Pancreas (tissue), 10 donors: ENCODE data around the gene ZSCAN30. TPM values are rescaled to one million over a fixed set of nuclear protein-coding genes. Genes with fewer than 3 reads are reported as not detected.

Source experiments
- ATAC-seq, 4 donors: fragments of 200-7000 bp; cut with Tn5 transposase; one replicate each; pipeline versions ENCODE4 v1.8.0 to v1.9.1; 2020; ENCODE audit warnings: mild to moderate bottlenecking in 4 of 4, moderate library complexity in 4 of 4
- DNase-seq, 6 donors: peaks; one replicate each; pipeline ENCODE4 v3.0.0-alpha.2; 2020
- FAIRE-seq: peaks from 2 replicates; lab custom pipeline; 2012; peaks lifted over from hg19 to GRCh38; lab: Jason Lieb, UNC
- H3K27ac ChIP-seq, 4 donors: fragments of 200-600 bp; sonication (generic); 1 replicate in 3 of 4; 2 replicates in 1 of 4; pipeline versions ENCODE4 v1.5.0 to v1.8.0; 2020
- H3K27me3 ChIP-seq, 4 donors: fragments of 200-600 bp; one replicate each; pipeline ENCODE4 v1.8.0; 2021
- H3K36me3 ChIP-seq, 3 donors: fragments of 200-600 bp; sonication (generic) in 1 of 3; one replicate each; pipeline versions ENCODE4 v1.5.0 to v1.8.0; 2020 to 2021
- H3K4me1 ChIP-seq, 3 donors: fragments of 200-600 bp; one replicate each; pipeline ENCODE4 v1.8.0; 2021
- H3K4me3 ChIP-seq, 4 donors: fragments of 200-600 bp; sonication (generic) in 2 of 4; one replicate each; pipeline versions ENCODE4 v1.5.0 to v1.8.0; 2020 to 2021
- H3K9me3 ChIP-seq, 4 donors: fragments of 200-600 bp; one replicate each; pipeline ENCODE4 v1.8.0; 2021
- WGBS, 2 donors: extraction: QIAGEN DNeasy Blood & Tissue Kit; methylation state at CpG; one replicate each; pipeline ENCODE4 v1.1.7; 2013; 5-methylcytosine and 5-hydroxymethylcytosine counted together
- intact Hi-C, 3 donors: fragments of 100-400 bp; cut with DNase I; formaldehyde crosslinking; loops; one replicate each; pipeline versions ENCODE4 v1.11.1 to v1.14.2; 2022
- polyA plus RNA-seq, 2 donors: library from polyadenylated mRNA; stranded (reverse); fragments of 200-250 nt; gene quantifications; one replicate each; pipeline ENCODE4 v1.2.3, GENCODE V29; 2013
- total RNA-seq, 6 donors: library from RNA; stranded (reverse); fragmentation: NEBNext Ultra II Directional in 4 of 6; extraction: Animal tissue kit (Norgen Biotek cat#: 25700) in 4 of 6; gene quantifications; one replicate each; pipeline versions ENCODE4 v1.2.1 to v1.2.4, GENCODE V29; 2021 to 2023
- TF ChIP-seq, protein P1 (sequence below), 4 donors: fragments of 200-600 bp; sonication (generic) in 3 of 4; IDR thresholded peaks; one replicate each; pipeline versions ENCODE4 v1.5.0 to v1.8.0; 2021; ENCODE audit warnings: antibody characterized with exemption in 4 of 4
- donor health status: healthy with polysubstance abuse.
- donor health status: DM: no; HTN: no; CAD: no; lungs with moderate emphysema.
- donor health status: DM: no; HTN: no; CAD: no.
- donor health status: control.
- donor health status: control.
- donor health status: Bipolar disorder and iron deficiency.
- donor health status: DM: yes; HTN: yes; CAD: no.
- donor health status: DM: no; HTN: no; CAD: no.
- donor health status: DM: no; HTN: no; CAD: no.
- donor health status: DM: yes; HTN: yes; CAD: no.

ZSCAN30 gene
- total and polyA plus RNA-seq, 8 donors, result 5.2 to 16.9 (median 8.8) TPM

DNA sequence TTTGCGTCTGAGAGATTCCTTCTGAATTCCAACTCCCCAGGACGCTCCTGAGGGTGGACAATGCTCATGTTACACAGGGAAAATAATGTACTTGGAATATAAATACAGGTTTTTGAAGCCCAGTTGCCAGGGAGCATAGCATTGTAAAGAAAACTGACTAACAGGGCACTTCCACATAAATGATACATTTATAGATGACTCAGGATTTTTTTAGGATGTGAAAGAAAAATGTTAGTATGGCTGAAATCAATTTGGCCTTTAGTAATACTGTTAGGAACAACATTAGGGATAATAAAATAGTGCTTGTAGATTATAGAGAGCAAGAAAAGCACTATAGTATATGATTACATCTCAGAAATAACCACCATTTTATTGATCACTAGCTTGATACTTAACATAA, 25.6 kb downstream of the ZSCAN30 start:
- DNase-seq (no peak), ATAC-seq (no peak), FAIRE-seq (no peak)
- Histone ChIP-seq H3K4me1 (peaks cover 0 to 3% (median 0%) of the 10 kb centered on the region in 3 donors), H3K36me3 (peaks cover 0 to 4% (median 0%) of the 10 kb centered on the region in 3 donors), H3K27me3 (no peaks in the 10 kb centered on the region), H3K4me3 (no peak overlapping the region), H3K27ac (no peak overlapping the region), H3K9me3 (no peaks in the 10 kb centered on the region)
- TF ChIP-seq, protein P1, sequence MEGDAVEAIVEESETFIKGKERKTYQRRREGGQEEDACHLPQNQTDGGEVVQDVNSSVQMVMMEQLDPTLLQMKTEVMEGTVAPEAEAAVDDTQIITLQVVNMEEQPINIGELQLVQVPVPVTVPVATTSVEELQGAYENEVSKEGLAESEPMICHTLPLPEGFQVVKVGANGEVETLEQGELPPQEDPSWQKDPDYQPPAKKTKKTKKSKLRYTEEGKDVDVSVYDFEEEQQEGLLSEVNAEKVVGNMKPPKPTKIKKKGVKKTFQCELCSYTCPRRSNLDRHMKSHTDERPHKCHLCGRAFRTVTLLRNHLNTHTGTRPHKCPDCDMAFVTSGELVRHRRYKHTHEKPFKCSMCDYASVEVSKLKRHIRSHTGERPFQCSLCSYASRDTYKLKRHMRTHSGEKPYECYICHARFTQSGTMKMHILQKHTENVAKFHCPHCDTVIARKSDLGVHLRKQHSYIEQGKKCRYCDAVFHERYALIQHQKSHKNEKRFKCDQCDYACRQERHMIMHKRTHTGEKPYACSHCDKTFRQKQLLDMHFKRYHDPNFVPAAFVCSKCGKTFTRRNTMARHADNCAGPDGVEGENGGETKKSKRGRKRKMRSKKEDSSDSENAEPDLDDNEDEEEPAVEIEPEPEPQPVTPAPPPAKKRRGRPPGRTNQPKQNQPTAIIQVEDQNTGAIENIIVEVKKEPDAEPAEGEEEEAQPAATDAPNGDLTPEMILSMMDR (IDR thresholded peaks at IDR 0.05), result no peak
- intact Hi-C loops, result no loop called here
- 92 to 96% methylated on average over 2 of the region's 2 CpGs for WGBS, 2 donors

DNA sequence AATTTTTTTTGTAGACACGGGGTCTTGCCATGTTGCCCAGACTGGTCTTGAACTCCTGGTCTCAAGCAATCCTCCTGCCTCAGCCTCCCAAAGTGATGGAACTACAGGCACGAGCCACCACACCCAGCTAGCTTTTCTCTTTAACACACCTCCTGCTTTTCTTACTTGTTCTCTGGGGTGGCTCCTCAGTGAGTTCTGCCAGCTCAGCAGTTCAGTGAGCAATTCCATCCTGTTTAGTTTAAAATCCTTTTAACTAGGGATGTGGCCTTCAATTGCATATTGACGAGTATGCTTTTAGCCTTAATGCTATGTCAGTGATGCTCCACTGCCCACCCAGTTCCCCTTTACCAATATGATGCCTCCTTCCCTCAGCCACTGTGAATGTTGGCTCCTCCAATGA, 33.1 kb downstream of the ZSCAN30 start:
- intact Hi-C loops, result no loop called here
- Histone ChIP-seq H3K27ac (no peak overlapping the region), H3K4me3 (no peak overlapping the region), H3K9me3 (no peaks in the 10 kb centered on the region), H3K4me1 (peaks cover 0 to 6% (median 0%) of the 10 kb centered on the region in 3 donors), H3K36me3 (peaks cover 0 to 14% (median 0%) of the 10 kb centered on the region in 3 donors), H3K27me3 (no peaks in the 10 kb centered on the region)
- DNase-seq, result no peak
- WGBS, 2 donors, result 91 to 94% methylated on average over 3 of the region's 3 CpGs
- ATAC-seq, result no peak
- TF ChIP-seq, protein P1 (IDR thresholded peaks at IDR 0.05), result no peak
- FAIRE-seq, result no peak

DNA sequence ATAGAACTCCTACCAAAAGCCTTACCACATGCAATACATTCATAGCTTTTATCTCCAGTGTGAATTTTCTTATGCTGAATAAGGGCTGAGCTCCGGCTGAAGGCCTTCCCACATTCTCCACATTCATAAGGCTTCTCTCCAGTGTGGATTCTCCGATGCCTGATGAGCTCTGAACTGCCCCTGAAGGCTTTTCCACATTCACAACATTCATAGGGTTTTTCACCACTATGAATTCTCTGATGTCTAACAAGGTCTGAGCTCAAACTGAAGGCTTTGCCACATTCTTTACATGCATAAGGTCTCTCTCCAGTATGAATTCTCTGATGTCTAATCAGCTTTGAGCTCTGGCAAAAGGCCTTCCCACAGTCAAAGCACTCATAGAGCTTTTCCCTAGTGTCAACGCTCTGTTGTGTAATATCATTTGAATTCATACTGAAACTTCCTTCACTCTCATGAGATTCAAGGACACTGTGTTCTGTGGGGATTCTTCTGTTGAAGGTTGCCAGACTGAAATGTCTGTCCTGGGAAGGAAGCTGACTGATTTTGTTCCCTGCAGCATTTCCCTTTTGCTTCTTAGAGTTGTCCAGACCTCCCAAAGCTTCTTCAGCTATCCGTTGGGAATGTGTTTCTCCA, 36.3 kb downstream of the ZSCAN30 start:
- H3K4me1 ChIP-seq, result peaks cover 0 to 6% (median 0%) of the 10 kb centered on the region in 3 donors
- intact Hi-C loops, result no loop called here
- no peaks in the 10 kb centered on the region for H3K9me3 ChIP-seq
- DNase-seq (no peak), ATAC-seq (no peak), FAIRE-seq (no peak)
- no peak overlapping the region for H3K4me3 ChIP-seq
- H3K36me3 ChIP-seq, result peaks cover 0 to 12% (median 0%) of the 10 kb centered on the region in 3 donors
- H3K27ac ChIP-seq, result no peak overlapping the region
- H3K27me3 ChIP-seq, result no peaks in the 10 kb centered on the region
- 94 to 95% methylated on average over 4 of the region's 4 CpGs for WGBS, 2 donors
- TF ChIP-seq, protein P1 (IDR thresholded peaks at IDR 0.05), result no peak

DNA sequence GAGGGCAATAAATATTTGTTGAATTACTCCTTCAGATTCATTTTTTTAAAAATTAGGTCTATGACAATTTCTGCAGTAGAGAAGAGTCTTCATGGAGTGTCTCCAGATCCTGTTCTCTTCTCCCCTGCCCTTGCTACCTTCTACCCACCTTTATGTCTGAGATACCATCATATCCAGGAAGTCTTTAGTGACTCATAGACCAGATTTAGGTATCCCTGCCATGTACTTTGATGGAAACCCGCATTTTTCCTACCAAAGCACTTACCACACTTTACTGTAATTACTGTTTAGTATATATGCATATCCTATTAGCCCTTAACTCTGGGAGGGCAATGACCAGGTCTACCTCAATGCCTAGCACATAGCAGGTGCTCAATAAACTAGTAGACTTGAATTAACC, 37.6 kb downstream of the ZSCAN30 start:
- TF ChIP-seq, protein P1 (IDR thresholded peaks at IDR 0.05), result no peak
- Histone ChIP-seq H3K36me3 (peaks cover 0 to 25% (median 9%) of the 10 kb centered on the region in 3 donors), H3K27ac (no peak overlapping the region), H3K4me1 (no peaks in the 10 kb centered on the region), H3K9me3 (no peaks in the 10 kb centered on the region), H3K4me3 (no peak overlapping the region), H3K27me3 (no peaks in the 10 kb centered on the region)
- ATAC-seq, result no peak
- intact Hi-C loops, result no loop called here
- WGBS, 2 donors, result 99 to 100% methylated on average over 1 of the region's 1 CpG
- no peak for DNase-seq
- FAIRE-seq, result no peak

DNA sequence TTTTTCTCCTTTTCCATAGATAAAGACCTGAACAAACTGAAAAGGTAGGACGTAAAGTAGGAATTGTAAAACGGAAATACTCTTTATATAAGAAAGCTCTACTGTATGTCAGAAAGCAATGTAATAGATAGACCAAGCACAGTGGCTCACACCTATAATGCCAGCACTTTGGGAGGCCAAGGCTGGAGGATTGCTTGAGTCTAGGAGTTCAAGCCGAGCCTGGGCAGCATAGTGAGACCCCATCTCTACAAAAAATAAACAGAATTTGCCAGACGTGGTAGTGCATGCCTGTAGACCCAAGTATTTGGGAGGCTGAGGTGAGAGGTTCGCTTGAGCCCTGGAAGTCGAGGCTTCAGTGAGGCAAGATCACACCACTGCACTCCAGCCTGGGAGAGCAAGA, 41.6 kb downstream of the ZSCAN30 start:
- no peaks in the 10 kb centered on the region for H3K9me3 ChIP-seq
- H3K4me3 ChIP-seq, result no peak overlapping the region
- TF ChIP-seq, protein P1 (IDR thresholded peaks at IDR 0.05), result no peak
- no peaks in the 10 kb centered on the region for H3K4me1 ChIP-seq
- 96 to 98% methylated on average over 6 of the region's 6 CpGs for WGBS, 2 donors
- H3K27me3 ChIP-seq, result no peaks in the 10 kb centered on the region
- no peak overlapping the region for H3K27ac ChIP-seq
- FAIRE-seq, result no peak
- intact Hi-C loops, result no loop called here
- no peak for DNase-seq
- H3K36me3 ChIP-seq, result peaks cover 0 to 53% (median 10%) of the 10 kb centered on the region in 3 donors
- no peak for ATAC-seq
